ENCODE data around the gene UBTF. TPM values are rescaled to one million over a fixed set of nuclear protein-coding genes. Genes with fewer than 3 reads are reported as not detected.
A peak's percentile ranks its signal among the peaks of the same experiment; 100 is the strongest.

UBTF gene
- total RNA-seq, 2 donors from 2014 or later: 109 to 201 TPM

DNA sequence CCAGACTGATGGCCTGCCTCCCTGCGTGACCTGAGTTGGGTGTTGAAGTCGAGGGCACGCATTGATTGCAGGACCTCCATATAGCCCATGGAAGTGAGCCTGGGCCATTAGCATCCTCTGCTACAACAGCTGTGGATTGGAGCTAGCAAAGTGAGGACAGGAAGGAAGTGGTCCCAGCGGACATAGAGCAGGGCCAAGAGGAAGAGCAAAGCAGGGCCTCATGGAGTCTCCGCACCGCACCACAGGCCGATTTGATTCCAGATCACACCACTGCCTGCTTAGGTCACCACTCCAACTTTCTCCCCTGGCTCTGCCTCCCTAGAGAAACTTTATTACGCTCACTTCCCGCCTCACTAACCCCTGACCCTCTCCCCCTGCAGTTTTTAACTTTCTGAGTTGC lies 10.7 kb upstream of the UBTF start:
- Mint-ChIP-seq H3K4me3 (no peak overlapping the region), H3K27me3 (no peaks in the 10 kb centered on the region), H3K27ac (no peak overlapping the region), H3K4me1 (ENCODE audit: low read depth in 2 of 2) (peaks cover 3 to 5% of the 10 kb centered on the region in 2 donors), H3K9me3 (no peaks in the 10 kb centered on the region), H3K36me3 (no peaks in the 10 kb centered on the region)
- DNase-seq (ENCODE audit: low spot score) (no peak), ATAC-seq (no peak)

- ATAC-seq (no peak), DNase-seq (ENCODE audit: low spot score) (no peak)
- no peaks in the 10 kb centered on the region for H3K36me3 Mint-ChIP-seq
- no peaks in the 10 kb centered on the region for H3K9me3 Mint-ChIP-seq
- H3K27ac Mint-ChIP-seq: no peak overlapping the region
- no peaks in the 10 kb centered on the region for H3K27me3 Mint-ChIP-seq
- H3K4me1 Mint-ChIP-seq (ENCODE audit: low read depth in 2 of 2): no peaks in the 10 kb centered on the region
- H3K4me3 Mint-ChIP-seq: no peak overlapping the region
Measured at GRCh38 chr17:44229090-44229489, 9.6 kb upstream of the UBTF start.

GRCh38 chr17:44223541-44224071 lies 4.1 kb upstream of the UBTF start:
- DNase-seq (ENCODE audit: low spot score) (no peak), ATAC-seq (no peak)
- Mint-ChIP-seq H3K4me3 (no peak overlapping the region), H3K27me3 (no peaks in the 10 kb centered on the region), H3K36me3 (no peaks in the 10 kb centered on the region), H3K27ac (no peak overlapping the region), H3K9me3 (no peaks in the 10 kb centered on the region), H3K4me1 (ENCODE audit: low read depth in 2 of 2) (peaks cover 17 to 18% of the 10 kb centered on the region in 2 donors)

DNA sequence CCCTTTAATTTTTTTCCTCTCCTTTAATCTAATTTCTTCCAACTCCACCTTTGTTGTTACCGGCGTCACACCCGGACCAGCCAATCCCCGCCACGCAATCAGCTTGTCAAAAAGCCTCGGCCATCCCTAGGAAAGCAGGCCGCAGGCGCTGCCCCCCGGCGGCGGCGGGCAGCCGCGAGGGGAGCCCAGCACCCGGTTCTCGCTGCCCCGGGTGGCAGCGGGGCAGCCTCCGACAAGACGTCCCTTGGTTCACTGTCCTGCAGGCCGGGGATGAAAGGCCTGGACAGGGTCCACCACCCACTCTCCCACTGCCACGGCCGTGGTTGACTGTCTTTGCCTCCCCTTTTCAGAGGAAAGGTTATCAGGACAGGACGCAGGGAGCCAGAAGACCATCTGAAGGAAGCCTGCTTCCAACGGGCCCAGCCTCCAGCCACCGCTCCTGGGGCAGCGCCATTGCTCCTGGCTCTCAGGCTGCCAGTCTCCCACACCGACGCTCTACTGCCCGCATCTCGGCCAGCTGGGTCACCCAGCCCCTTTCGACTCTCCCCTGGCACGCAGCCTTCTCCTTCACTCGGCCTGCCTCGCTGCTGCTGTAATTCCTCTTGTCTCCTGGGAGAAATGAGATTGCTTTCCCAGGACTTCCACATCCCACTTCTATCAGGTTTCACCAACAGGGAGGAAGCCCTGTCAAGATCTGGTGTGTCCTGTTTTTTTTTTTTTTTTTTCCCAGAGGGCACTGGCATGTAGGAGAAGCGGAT lies 2.8 kb upstream of the UBTF start:
- Mint-ChIP-seq H3K27ac (peak overlapping the region; percentile 90 to 92), H3K36me3 (no peaks in the 10 kb centered on the region), H3K4me3 (peak overlapping the region; percentile 98), H3K27me3 (no peaks in the 10 kb centered on the region), H3K9me3 (no peaks in the 10 kb centered on the region), H3K4me1 (ENCODE audit: low read depth in 2 of 2) (peaks cover 22 to 25% of the 10 kb centered on the region in 2 donors)
- no peak for ATAC-seq
- no peak for DNase-seq (ENCODE audit: low spot score)

GRCh38 chr17:44221862-44222111 lies 2.3 kb upstream of the UBTF start:
- no peak for DNase-seq (ENCODE audit: low spot score)
- Mint-ChIP-seq H3K27ac (peak overlapping the region; percentile 90 to 92), H3K9me3 (no peaks in the 10 kb centered on the region), H3K36me3 (no peaks in the 10 kb centered on the region), H3K27me3 (no peaks in the 10 kb centered on the region), H3K4me1 (ENCODE audit: low read depth in 2 of 2) (peaks cover 26 to 29% of the 10 kb centered on the region in 2 donors), H3K4me3 (peak overlapping the region; percentile 98)
- ATAC-seq: no peak

GRCh38 chr17:44221084-44221861 lies 1.8 kb upstream of the UBTF start:
- Mint-ChIP-seq H3K9me3 (no peaks in the 10 kb centered on the region), H3K27ac (peak overlapping the region; percentile 90 to 92), H3K4me3 (peak overlapping the region; percentile 98), H3K27me3 (no peaks in the 10 kb centered on the region), H3K4me1 (ENCODE audit: low read depth in 2 of 2) (peaks cover 28 to 34% of the 10 kb centered on the region in 2 donors), H3K36me3 (no peaks in the 10 kb centered on the region)
- peak; percentile 45 to 62 for ATAC-seq
- peak; percentile 73 for DNase-seq (ENCODE audit: low spot score)

GRCh38 chr17:44220213-44221083 lies 973 bp upstream of the UBTF start:
- ATAC-seq (peak; percentile 2 to 21), DNase-seq (ENCODE audit: low spot score) (no peak)
- Mint-ChIP-seq H3K27ac (peak overlapping the region; percentile 80 to 90), H3K4me1 (ENCODE audit: low read depth in 2 of 2) (peaks cover 31 to 34% of the 10 kb centered on the region in 2 donors), H3K9me3 (no peaks in the 10 kb centered on the region), H3K4me3 (peak overlapping the region; percentile 98), H3K27me3 (no peaks in the 10 kb centered on the region), H3K36me3 (no peaks in the 10 kb centered on the region)

- Mint-ChIP-seq H3K4me3 (no peak overlapping the region), H3K27ac (no peak overlapping the region), H3K27me3 (no peaks in the 10 kb centered on the region), H3K9me3 (no peaks in the 10 kb centered on the region), H3K36me3 (peaks cover 9% of the 10 kb centered on the region), H3K4me1 (ENCODE audit: low read depth in 2 of 2) (peaks cover 39 to 43% of the 10 kb centered on the region in 2 donors)
- ATAC-seq: peak; percentile 67 to 77
- peak; percentile 79 for DNase-seq (ENCODE audit: low spot score)
Measured at GRCh38 chr17:44219108-44219615, 313 bp downstream of the UBTF start.

- Mint-ChIP-seq H3K27ac (peak overlapping the region; percentile 39 to 62), H3K4me1 (ENCODE audit: low read depth in 2 of 2) (peaks cover 43 to 49% of the 10 kb centered on the region in 2 donors), H3K36me3 (peaks cover 9% of the 10 kb centered on the region), H3K27me3 (no peaks in the 10 kb centered on the region), H3K9me3 (no peaks in the 10 kb centered on the region), H3K4me3 (peak overlapping the region; percentile 81)
- DNase-seq (ENCODE audit: low spot score) (peak; percentile 91), ATAC-seq (peak; percentile 78 to 86)
Measured at GRCh38 chr17:44218344-44219107, 949 bp downstream of the UBTF start.

- Mint-ChIP-seq H3K27ac (peak overlapping the region; percentile 39 to 62), H3K9me3 (no peaks in the 10 kb centered on the region), H3K36me3 (peaks cover 9% of the 10 kb centered on the region), H3K4me3 (peak overlapping the region; percentile 81), H3K27me3 (no peaks in the 10 kb centered on the region), H3K4me1 (ENCODE audit: low read depth in 2 of 2) (peaks cover 41 to 50% of the 10 kb centered on the region in 2 donors)
- no peak for ATAC-seq
- no peak for DNase-seq (ENCODE audit: low spot score)
Measured at GRCh38 chr17:44217738-44218343, 1.6 kb downstream of the UBTF start.

DNA sequence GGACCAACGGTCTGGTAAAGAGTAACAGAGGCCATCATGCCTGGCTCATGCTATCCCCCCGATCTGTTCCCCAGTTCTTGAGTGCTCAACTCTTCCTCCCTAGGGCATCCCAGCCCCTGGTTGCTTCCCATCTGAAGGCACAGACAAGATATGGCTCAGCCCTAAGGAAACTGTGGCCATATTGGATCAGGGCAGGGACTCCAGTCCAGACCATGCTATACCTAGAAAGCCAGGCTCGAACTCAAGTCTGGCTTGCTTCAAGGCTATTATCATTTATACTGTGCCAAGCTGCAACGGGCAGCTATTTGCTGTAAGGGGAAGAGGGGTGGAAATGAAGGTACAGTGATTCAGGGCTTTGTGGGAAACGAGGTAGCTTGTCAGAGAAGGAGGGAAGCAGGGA lies 2.8 kb downstream of the UBTF start:
- Mint-ChIP-seq H3K36me3 (peaks cover 9% of the 10 kb centered on the region), H3K4me1 (ENCODE audit: low read depth in 2 of 2) (peaks cover 33 to 38% of the 10 kb centered on the region in 2 donors)

GRCh38 chr17:44216173-44216572 lies 3.3 kb downstream of the UBTF start:
- H3K27ac Mint-ChIP-seq: peak overlapping the region; percentile 39 to 62
- peaks cover 32 to 33% of the 10 kb centered on the region in 2 donors for H3K4me1 Mint-ChIP-seq (ENCODE audit: low read depth in 2 of 2)
- ATAC-seq: no peak
- peak overlapping the region; percentile 81 for H3K4me3 Mint-ChIP-seq
- DNase-seq (ENCODE audit: low spot score): no peak
- no peaks in the 10 kb centered on the region for H3K9me3 Mint-ChIP-seq
- H3K36me3 Mint-ChIP-seq: peaks cover 9% of the 10 kb centered on the region
- H3K27me3 Mint-ChIP-seq: no peaks in the 10 kb centered on the region

More for the DNA sequence above, 2.8 kb downstream of the UBTF start:
- Mint-ChIP-seq H3K9me3 (no peaks in the 10 kb centered on the region), H3K27me3 (no peaks in the 10 kb centered on the region), H3K4me3 (peak overlapping the region; percentile 81), H3K27ac (peak overlapping the region; percentile 39 to 62)
- DNase-seq (ENCODE audit: low spot score) (no peak), ATAC-seq (no peak)

Data from natural killer cell treated with Interleukin-12 subunit alpha and Interleukin-12 subunit beta and Interleukin-15 and Interleukin-18, amount 100 ng/mL, for 72 hours (primary cell).